ENCODE measurements around the gene TMEM239.
"Not testable (repeated sequence)": the region's sequence is repeated elsewhere in the genome, so short reads cannot be mapped to it uniquely, and the experiment has no call there.

Gene TMEM239

GRCh38 chr20:2816030-2816582 is at the start of gene TMEM239:
Gene TMEM239, plus strand, starts transcription at chr20:2816364. Its CDS starts 191 bp downstream, at chr20:2816555.
- DNase-seq (ENCODE audit: low read depth) = no peak

GRCh38 chr20:2767768-2768631 is 48.2 kb upstream of the TMEM239 start:
- no peak for DNase-seq (ENCODE audit: low read depth)

- DNase-seq (ENCODE audit: low read depth) = no peak
These were observed 47.5 kb upstream of the TMEM239 start for GRCh38 chr20:2768632-2769015.

- DNase-seq (ENCODE audit: low read depth) = not testable (repeated sequence)
These were observed 46.1 kb upstream of the TMEM239 start for GRCh38 chr20:2770091-2770490.

- no peak for DNase-seq (ENCODE audit: low read depth)
These were observed 44.5 kb upstream of the TMEM239 start for GRCh38 chr20:2771631-2772080.

- DNase-seq (ENCODE audit: low read depth) = no peak
These were observed 42.4 kb upstream of the TMEM239 start for GRCh38 chr20:2773812-2774211.

GRCh38 chr20:2775139-2775538 is 41.0 kb upstream of the TMEM239 start:
- DNase-seq (ENCODE audit: low read depth) = no peak

- DNase-seq (ENCODE audit: low read depth) = no peak
These were observed 37.4 kb upstream of the TMEM239 start for GRCh38 chr20:2778602-2779321.

GRCh38 chr20:2780948-2781347 is 35.2 kb upstream of the TMEM239 start:
- no peak for DNase-seq (ENCODE audit: low read depth)

GRCh38 chr20:2783908-2784566 is 32.1 kb upstream of the TMEM239 start:
- no peak for DNase-seq (ENCODE audit: low read depth)

- DNase-seq (ENCODE audit: low read depth) = no peak
These were observed 22.7 kb upstream of the TMEM239 start for GRCh38 chr20:2793471-2793870.

GRCh38 chr20:2794202-2794748 is 21.9 kb upstream of the TMEM239 start:
- no peak for DNase-seq (ENCODE audit: low read depth)

- no peak for DNase-seq (ENCODE audit: low read depth)
These were observed 21.2 kb upstream of the TMEM239 start for GRCh38 chr20:2794866-2795447.

GRCh38 chr20:2795451-2795850 is 20.7 kb upstream of the TMEM239 start:
- no peak for DNase-seq (ENCODE audit: low read depth)

- no peak for DNase-seq (ENCODE audit: low read depth)
These were observed 20.0 kb upstream of the TMEM239 start for GRCh38 chr20:2796011-2796660.

- no peak for DNase-seq (ENCODE audit: low read depth)
These were observed 18.8 kb upstream of the TMEM239 start for GRCh38 chr20:2797136-2797983.

- DNase-seq (ENCODE audit: low read depth) = no peak
These were observed 17.9 kb upstream of the TMEM239 start for GRCh38 chr20:2798095-2798805.

- no peak for DNase-seq (ENCODE audit: low read depth)
These were observed 17.4 kb upstream of the TMEM239 start for GRCh38 chr20:2798814-2799213.

- no peak for DNase-seq (ENCODE audit: low read depth)
These were observed 16.9 kb upstream of the TMEM239 start for GRCh38 chr20:2799271-2799670.

All from activated T-cell treated with anti-CD3 and anti-CD28 coated beads for 48 hours (primary cell).